ENCODE measurements around the gene RPL13. TPM values are rescaled to one million over a fixed set of nuclear protein-coding genes. Genes with fewer than 3 reads are reported as not detected.

RPL13 gene
- total RNA-seq, 6 experiments from 2014 or later = 684 to 2,810 (median 731) TPM

- H3K4me3 ChIP-seq = no peak overlapping the region
- WGBS (ENCODE audit: insufficient coverage, low coverage, low lambda C conversion rate, missing lambda C conversion rate) = 97% methylated on average over 7 of the region's 15 CpGs
- H3K27ac ChIP-seq = no peak overlapping the region
- DNase-seq (no peak), ATAC-seq (no peak)
- intact Hi-C loops (cut with DNase I) = loop anchor here in 1 of 2 donors (10.0 kb wide), 1 partner anchor 185 kb away; no protein-coding TSS in a partner anchor
- no peaks in the 10 kb centered on the region for H3K4me1 ChIP-seq
- TF ChIP-seq CTCF (IDR thresholded peaks at IDR 0.05) (no peak), POLR2A (IDR thresholded peaks at IDR 0.05) (no peak)
- peaks cover 0 to 48% (median 11%) of the 10 kb centered on the region in 4 donors for H3K36me3 ChIP-seq
- no peaks in the 10 kb centered on the region for H3K9me3 ChIP-seq
- H3K27me3 ChIP-seq = no peaks in the 10 kb centered on the region
These were observed 40.6 kb upstream of the RPL13 start for GRCh38 chr16:89519881-89520280.

- intact Hi-C loops (cut with DNase I) = no loop called here
- H3K9me3 ChIP-seq = no peaks in the 10 kb centered on the region
These were observed 38.2 kb upstream of the RPL13 start for GRCh38 chr16:89522287-89522686.

GRCh38 chr16:89523680-89524344 lies 36.7 kb upstream of the RPL13 start:
- WGBS (ENCODE audit: insufficient coverage, low coverage, low lambda C conversion rate, missing lambda C conversion rate) = 91% methylated on average over 13 of the region's 32 CpGs
- intact Hi-C loops (cut with DNase I) = no loop called here
- no peak overlapping the region for H3K27ac ChIP-seq
- TF ChIP-seq CTCF (IDR thresholded peaks at IDR 0.05) (no peak), POLR2A (IDR thresholded peaks at IDR 0.05) (no peak)
- no peaks in the 10 kb centered on the region for H3K27me3 ChIP-seq
- DNase-seq = no peak
- peaks cover 0 to 57% (median 15%) of the 10 kb centered on the region in 4 donors for H3K36me3 ChIP-seq
- H3K9me3 ChIP-seq = no peaks in the 10 kb centered on the region
- H3K4me3 ChIP-seq = no peak overlapping the region
- peak; percentile 65 to 83 (median 74) for ATAC-seq
- H3K4me1 ChIP-seq = no peaks in the 10 kb centered on the region

More at GRCh38 chr16:89522287-89522686, 38.2 kb upstream of the RPL13 start:
- H3K27me3 ChIP-seq = no peaks in the 10 kb centered on the region
- no peak overlapping the region for H3K4me3 ChIP-seq
- H3K36me3 ChIP-seq = peaks cover 0 to 63% (median 16%) of the 10 kb centered on the region in 4 donors
- DNase-seq (no peak), ATAC-seq (no peak)
- 94% methylated on average over 17 of the region's 31 CpGs for WGBS (ENCODE audit: insufficient coverage, low coverage, low lambda C conversion rate, missing lambda C conversion rate)
- H3K27ac ChIP-seq = no peak overlapping the region
- no peaks in the 10 kb centered on the region for H3K4me1 ChIP-seq
- TF ChIP-seq POLR2A (IDR thresholded peaks at IDR 0.05) = no peak
- no peak for TF ChIP-seq CTCF (IDR thresholded peaks at IDR 0.05)

- no peak for DNase-seq
- Histone ChIP-seq H3K27ac (no peak overlapping the region), H3K27me3 (no peaks in the 10 kb centered on the region), H3K4me1 (no peaks in the 10 kb centered on the region), H3K9me3 (no peaks in the 10 kb centered on the region), H3K4me3 (no peak overlapping the region), H3K36me3 (peaks cover 0 to 57% (median 20%) of the 10 kb centered on the region in 4 donors)
- WGBS (ENCODE audit: insufficient coverage, low coverage, low lambda C conversion rate, missing lambda C conversion rate) = 50% methylated on average over 7 of the region's 20 CpGs
- no peak for ATAC-seq
- TF ChIP-seq POLR2A (IDR thresholded peaks at IDR 0.05) = no peak
- TF ChIP-seq CTCF (IDR thresholded peaks at IDR 0.05) = no peak
- intact Hi-C loops (cut with DNase I) = no loop called here
These were observed 35.2 kb upstream of the RPL13 start for GRCh38 chr16:89525146-89525913.

Measured in right lobe of liver (tissue), 6 donors.